ENCODE data around the gene RTEL1.

GRCh38 chr20:63643946-63644345 is 14.2 kb upstream of the RTEL1 start:
- TF ChIP-seq CTCF (conservative IDR thresholded peaks at IDR 0.05 in 1 of 2, IDR thresholded peaks at IDR 0.05 in 1 of 2; ENCODE audit: extremely low read depth in 1 of 2, insufficient read depth in 1 of 2, low read depth in 1 of 2, low read length in 2 of 2) (no peak), EZH2 (IDR thresholded peaks at IDR 0.05; ENCODE audit: borderline replicate concordance, low read length) (no peak)
